NCI-H446 treated with DMSO at 0.1 percent for 48 hours (cell line): ENCODE measurements around the gene ZNF536.

Experiments
- DNase-seq: peaks from one replicate; lab custom pipeline; 2025; lab: John Stamatoyannopoulos, UW

ZNF536 gene

GRCh38 chr19:30564551-30565011, 192.4 kb downstream of the ZNF536 start:
- DNase-seq: no peak

- no peak for DNase-seq
Observed at GRCh38 chr19:30565636-30566035, 193.5 kb downstream of the ZNF536 start.

- DNase-seq: no peak
Observed at GRCh38 chr19:30566681-30567420, 194.7 kb downstream of the ZNF536 start.

GRCh38 chr19:30567536-30568232, 195.5 kb downstream of the ZNF536 start:
- no peak for DNase-seq

- DNase-seq: no peak
Observed at GRCh38 chr19:30570194-30570593, 198.0 kb downstream of the ZNF536 start.

DNA sequence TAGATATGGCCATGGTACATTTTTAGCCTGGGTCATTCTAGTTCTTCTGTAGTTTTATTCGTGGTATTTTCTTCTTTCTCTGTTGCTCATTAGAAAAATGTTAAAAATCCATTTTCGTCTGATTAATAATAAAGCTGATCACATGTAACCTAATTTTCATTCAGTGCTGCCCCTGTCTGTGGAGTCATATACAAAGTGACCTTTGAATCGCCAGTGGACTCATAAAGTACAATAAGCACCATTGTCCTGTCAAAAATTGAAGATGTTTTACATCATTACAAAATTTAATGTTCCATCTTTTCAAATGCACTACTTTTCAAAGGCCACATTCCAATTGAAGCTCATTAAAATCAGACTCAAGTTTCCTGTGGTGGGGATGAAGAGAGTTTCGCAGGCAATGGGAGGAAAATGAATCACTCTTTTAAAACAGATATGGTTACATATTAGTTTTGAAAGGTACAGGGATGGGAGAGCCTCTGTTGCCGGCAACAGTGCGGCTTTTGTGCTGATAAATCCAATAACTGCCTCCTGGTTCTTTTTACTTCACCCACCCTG, 205.4 kb downstream of the ZNF536 start:
- no peak for DNase-seq

- DNase-seq: no peak
Observed at GRCh38 chr19:30579419-30579818, 207.2 kb downstream of the ZNF536 start.

- DNase-seq: no peak
Observed at GRCh38 chr19:30580673-30581072, 208.5 kb downstream of the ZNF536 start.

GRCh38 chr19:30584090-30584489, 211.9 kb downstream of the ZNF536 start:
- DNase-seq: no peak

- DNase-seq: no peak
Observed at GRCh38 chr19:30587869-30588268, 215.7 kb downstream of the ZNF536 start.

DNA sequence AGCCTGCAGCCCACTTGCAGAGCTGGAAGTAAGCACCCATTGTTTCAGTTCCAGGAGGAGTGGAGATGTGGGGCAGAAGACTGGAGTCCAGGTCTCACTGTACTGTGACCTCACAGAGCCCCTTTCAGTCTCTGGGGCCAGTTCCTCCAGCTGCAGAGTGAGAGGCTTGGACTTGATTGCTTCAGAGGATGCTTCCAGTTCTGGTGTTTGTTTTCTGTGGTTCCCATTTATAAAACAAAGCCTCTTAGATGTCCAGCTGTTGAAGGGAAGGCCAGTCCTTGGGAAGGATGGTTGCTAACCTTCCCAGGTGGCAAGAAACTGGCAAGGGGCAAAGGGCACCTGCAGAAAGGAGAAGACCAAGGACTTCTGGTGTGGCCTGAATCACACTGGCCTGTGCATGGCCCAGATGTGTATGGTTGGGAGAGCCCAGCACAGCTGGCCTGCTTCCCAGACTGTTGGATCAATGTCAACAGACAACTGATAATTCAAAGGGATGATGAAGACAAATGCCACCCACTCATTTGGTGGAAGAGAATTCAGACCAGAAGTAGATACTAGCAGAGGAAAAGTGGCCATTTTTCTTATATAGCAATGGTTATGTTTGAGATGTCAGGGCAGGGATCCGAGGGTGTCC, 218.5 kb downstream of the ZNF536 start:
- no peak for DNase-seq

GRCh38 chr19:30593356-30593755, 221.2 kb downstream of the ZNF536 start:
- DNase-seq: peak; percentile 64

- DNase-seq: no peak
Observed at GRCh38 chr19:30593975-30594745, 222.0 kb downstream of the ZNF536 start.

GRCh38 chr19:30596268-30596667, 224.1 kb downstream of the ZNF536 start:
- no peak for DNase-seq

DNA sequence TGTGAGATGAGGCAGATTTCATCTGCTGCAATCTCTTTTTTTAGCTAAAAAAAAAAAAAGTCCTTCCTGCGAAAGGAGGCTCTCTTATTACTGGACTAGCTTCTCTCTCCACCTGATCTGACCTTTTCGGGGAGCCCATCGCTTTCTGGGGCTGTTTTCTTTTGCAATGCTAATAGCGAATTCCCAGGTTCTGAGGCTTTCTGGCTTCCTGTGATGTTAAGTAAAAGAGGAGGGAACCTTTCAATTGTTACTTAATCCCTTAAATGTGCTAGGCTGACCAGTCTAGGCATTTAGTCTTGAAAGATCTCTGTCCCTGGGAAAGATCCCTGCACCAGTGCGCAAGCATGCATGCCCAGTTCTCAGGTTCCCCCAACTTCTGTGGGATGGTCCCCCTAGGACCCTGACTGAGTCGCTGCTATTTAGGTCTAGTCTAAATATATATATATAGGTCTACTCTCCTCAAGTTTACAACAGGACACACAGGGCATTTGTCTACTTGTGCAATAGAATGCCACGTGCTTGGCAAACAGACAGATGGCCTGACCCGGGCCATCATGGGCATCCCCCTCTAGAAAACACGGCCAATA, 224.7 kb downstream of the ZNF536 start:
- no peak for DNase-seq

DNA sequence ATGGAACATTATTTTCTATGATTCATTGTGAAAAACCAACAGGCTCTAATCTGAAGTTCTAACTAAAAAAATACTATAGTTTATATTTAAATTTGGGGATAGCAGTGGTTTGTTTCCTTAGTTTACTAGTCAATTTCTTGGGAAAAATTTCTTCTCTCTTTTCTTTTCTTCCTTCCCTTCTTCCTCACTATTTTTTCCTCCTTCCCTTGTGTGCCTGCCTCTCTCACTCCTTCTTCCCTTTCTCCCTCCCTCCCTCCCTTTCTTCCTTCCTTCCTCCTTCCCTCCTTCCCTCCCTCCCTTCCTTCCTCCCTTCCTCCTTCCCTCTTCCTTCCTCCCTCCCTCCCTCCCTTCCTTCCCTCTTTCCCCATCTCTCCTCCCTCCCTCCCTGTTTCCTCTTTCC, 226.5 kb downstream of the ZNF536 start:
- DNase-seq: no peak

DNA sequence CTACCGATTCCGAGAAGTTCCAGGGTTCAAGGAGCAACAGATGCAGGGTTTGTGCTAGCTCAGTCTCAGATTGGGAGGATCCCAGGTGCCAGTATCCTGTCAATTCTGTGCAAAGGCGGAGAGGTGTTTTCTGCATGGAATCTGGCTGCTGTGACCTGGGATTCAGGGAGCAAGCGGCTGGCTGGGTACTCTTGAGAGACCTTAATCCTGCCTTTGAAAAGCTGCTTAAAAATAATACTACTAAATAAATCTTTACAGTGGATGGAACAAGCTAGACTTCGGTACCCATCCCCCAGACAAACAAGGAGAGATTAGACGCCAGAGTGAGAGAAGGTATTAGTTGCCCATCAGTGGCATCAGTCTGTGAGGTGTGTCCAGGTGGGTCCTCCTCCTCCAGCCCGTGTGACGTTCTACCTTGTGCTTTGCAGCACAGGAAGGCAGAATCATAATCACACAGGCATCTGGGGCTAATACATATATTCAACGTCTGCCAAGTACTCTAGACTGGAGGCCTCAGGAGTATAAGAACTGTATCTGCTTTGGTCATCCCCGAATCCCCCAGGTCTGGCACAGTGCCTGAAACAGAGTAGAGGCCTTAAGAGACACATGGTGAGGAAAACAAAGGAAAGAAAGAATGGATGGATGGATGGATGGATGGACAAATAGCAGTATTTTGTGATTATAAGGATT, 230.6 kb downstream of the ZNF536 start:
- DNase-seq: no peak

- DNase-seq: no peak
Observed at GRCh38 chr19:30604657-30605056, 232.5 kb downstream of the ZNF536 start.

DNA sequence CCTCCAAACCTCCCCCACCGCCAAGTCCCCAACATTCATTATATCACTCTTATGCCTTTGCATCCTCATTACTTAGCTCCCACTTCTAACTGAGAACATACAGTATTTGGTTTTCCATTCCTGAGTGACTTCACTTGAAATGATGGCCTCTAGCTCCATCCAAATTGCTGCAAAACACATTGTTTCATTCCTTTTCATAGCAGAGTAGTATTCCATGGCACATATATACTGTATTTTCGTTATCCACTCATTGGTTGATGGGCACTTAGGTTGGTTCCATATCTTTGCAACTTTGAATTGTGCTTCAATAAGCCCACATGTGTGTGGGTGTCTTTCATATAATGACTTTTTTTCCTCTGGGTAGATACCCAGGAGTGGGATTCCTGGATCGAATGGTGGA, 233.1 kb downstream of the ZNF536 start:
- DNase-seq: no peak

- no peak for DNase-seq
Observed at GRCh38 chr19:30606114-30607050, 234.2 kb downstream of the ZNF536 start.
